KMS-11 (cell line): ENCODE results near the gene KHDC4.

Experiments used
- H2AFZ ChIP-seq: fragments of 200-600 bp; sonication (generic); 2 replicates; pipeline ENCODE4 v1.6.1; 2016; ENCODE audit warnings: antibody characterized with exemption, mixed run types, low read depth
- H3K27ac ChIP-seq: fragments of 200-600 bp; sonication (generic); 2 replicates; pipeline ENCODE4 v1.6.1; 2016; ENCODE audit warnings: mild to moderate bottlenecking, mixed run types
- H3K27me3 ChIP-seq: fragments of 200-600 bp; sonication (generic); 2 replicates; pipeline ENCODE4 v1.6.1; 2017; ENCODE audit warnings: mild to moderate bottlenecking, low read depth, mixed run types, moderate library complexity; ENCODE audit not compliant: insufficient read depth
- H3K36me3 ChIP-seq: fragments of 200-600 bp; sonication (generic); 2 replicates; pipeline ENCODE4 v1.6.1; 2017; ENCODE audit warnings: mild to moderate bottlenecking, mixed run types; ENCODE audit not compliant: insufficient read depth
- H3K4me1 ChIP-seq: fragments of 200-600 bp; sonication (generic); 2 replicates; pipeline ENCODE4 v1.6.1; 2016; ENCODE audit warnings: mild to moderate bottlenecking, low read depth, mixed run types; ENCODE audit not compliant: poor library complexity, severe bottlenecking
- H3K4me2 ChIP-seq: fragments of 200-600 bp; sonication (generic); 2 replicates; pipeline ENCODE4 v1.7.0; 2016; ENCODE audit warnings: mild to moderate bottlenecking, mixed run types
- H3K4me3 ChIP-seq: fragments of 200-600 bp; sonication (generic); IDR thresholded peaks from 2 replicates; pipeline ENCODE4 v1.6.1; 2017; ENCODE audit warnings: low read depth, low read length, mixed read lengths; ENCODE audit not compliant: insufficient read depth
- H3K79me2 ChIP-seq: fragments of 200-600 bp; sonication (generic); 2 replicates; pipeline ENCODE4 v1.6.1; 2016; ENCODE audit warnings: low read depth, mixed run types; ENCODE audit not compliant: insufficient read depth
- H3K9ac ChIP-seq: fragments of 200-600 bp; sonication (generic); 2 replicates; pipeline ENCODE4 v1.6.1; 2016; ENCODE audit warnings: mild to moderate bottlenecking, mixed run types
- H4K20me1 ChIP-seq: fragments of 200-600 bp; sonication (generic); 2 replicates; pipeline ENCODE4 v1.6.1; 2016; ENCODE audit warnings: mild to moderate bottlenecking, mixed run types; ENCODE audit not compliant: insufficient read depth
- CTCF ChIP-seq: fragments of 200-600 bp; sonication (generic); conservative IDR thresholded peaks from 2 replicates; pipeline ENCODE4 v1.6.1; 2017; ENCODE audit warnings: low read depth, mild to moderate bottlenecking, antibody characterized with exemption, low read length, moderate library complexity, mixed read lengths

Gene KHDC4

GRCh38 chr1:155979597-155980343 lies 45.6 kb upstream of the KHDC4 start:
- peak overlapping the region; percentile 95 for H3K4me2 ChIP-seq
- peaks cover 12% of the 10 kb centered on the region for H4K20me1 ChIP-seq
- peak overlapping the region; percentile 83 for H3K9ac ChIP-seq
- peaks cover 69% of the 10 kb centered on the region for H3K4me1 ChIP-seq
- H3K79me2 ChIP-seq: peaks cover 78% of the 10 kb centered on the region
- H3K36me3 ChIP-seq: no peaks in the 10 kb centered on the region
- TF ChIP-seq CTCF: peak; percentile 9; the same call in 1 of the 2 replicates
- no peaks in the 10 kb centered on the region for H3K27me3 ChIP-seq
- peak overlapping the region; percentile 80 for H3K27ac ChIP-seq
- H2AFZ ChIP-seq: peak overlapping the region; percentile 55; the same call in 1 of the 2 replicates
- H3K4me3 ChIP-seq: peak overlapping the region; percentile 99

GRCh38 chr1:155978973-155979429 lies 44.8 kb upstream of the KHDC4 start:
- Histone ChIP-seq H3K4me3 (peak overlapping the region; percentile 99), H3K79me2 (peaks cover 85% of the 10 kb centered on the region), H3K4me2 (peak overlapping the region; percentile 95), H3K4me1 (peaks cover 69% of the 10 kb centered on the region), H3K36me3 (peaks cover 3% of the 10 kb centered on the region; the same call in 1 of the 2 replicates), H3K27me3 (no peaks in the 10 kb centered on the region), H4K20me1 (peaks cover 20% of the 10 kb centered on the region), H3K27ac (peak overlapping the region; percentile 80), H2AFZ (peak overlapping the region; percentile 55), H3K9ac (peak overlapping the region; percentile 83)
- TF ChIP-seq CTCF: peak; percentile 12; the same call in 1 of the 2 replicates

- H4K20me1 ChIP-seq: peaks cover 25% of the 10 kb centered on the region
- H3K27me3 ChIP-seq: no peaks in the 10 kb centered on the region
- H3K9ac ChIP-seq: peak within 1 kb of the TSS; percentile 83
- H2AFZ ChIP-seq: peak within 1 kb of the TSS; percentile 55
- H3K4me3 ChIP-seq: peak within 1 kb of the TSS; percentile 99
- TF ChIP-seq CTCF: peak; percentile 56
- peaks cover 69% of the 10 kb centered on the region for H3K4me1 ChIP-seq
- peaks cover 91% of the 10 kb centered on the region for H3K79me2 ChIP-seq
- peak within 1 kb of the TSS; percentile 80 for H3K27ac ChIP-seq
- H3K4me2 ChIP-seq: peak within 1 kb of the TSS; percentile 95
- H3K36me3 ChIP-seq: peaks cover 3% of the 10 kb centered on the region; the same call in 1 of the 2 replicates
These were observed 44.2 kb upstream of the KHDC4 start, which contains the start of gene ARHGEF2 for GRCh38 chr1:155978325-155978972. Gene ARHGEF2 (minus strand): TSS chr1:155978547. CDS start chr1:155978427, 120 bp downstream.

GRCh38 chr1:155977690-155978324 lies 43.6 kb upstream of the KHDC4 start:
- H3K27ac ChIP-seq: peak overlapping the region; percentile 80
- H3K27me3 ChIP-seq: no peaks in the 10 kb centered on the region
- peak overlapping the region; percentile 83 for H3K9ac ChIP-seq
- peak overlapping the region; percentile 95 for H3K4me2 ChIP-seq
- peaks cover 97% of the 10 kb centered on the region for H3K79me2 ChIP-seq
- peaks cover 32% of the 10 kb centered on the region for H4K20me1 ChIP-seq
- TF ChIP-seq CTCF: no peak
- peak overlapping the region; percentile 99 for H3K4me3 ChIP-seq
- H2AFZ ChIP-seq: peak overlapping the region; percentile 55
- H3K4me1 ChIP-seq: peaks cover 69% of the 10 kb centered on the region
- peaks cover 7% of the 10 kb centered on the region; the same call in 1 of the 2 replicates for H3K36me3 ChIP-seq
